GM18858 (cell line): ENCODE measurements around the gene BAG5.

Experiments used
- ATAC-seq: cut with Tn5 transposase; IDR thresholded peaks from one replicate; pipeline ENCODE4 v1.9.1; 2021; ENCODE audit not compliant: unreplicated experiment

The BAG5 gene

GRCh38 chr14:103535891-103536565 is 26.4 kb downstream of the BAG5 start:
- no peak for ATAC-seq

GRCh38 chr14:103535081-103535890 is 27.2 kb downstream of the BAG5 start:
- ATAC-seq = no peak

GRCh38 chr14:103534576-103535061 is 27.8 kb downstream of the BAG5 start:
- no peak for ATAC-seq

GRCh38 chr14:103533999-103534575 is 28.4 kb downstream of the BAG5 start:
- no peak for ATAC-seq

GRCh38 chr14:103533137-103533998 is 29.1 kb downstream of the BAG5 start:
- ATAC-seq = no peak

GRCh38 chr14:103532216-103533136 is 30.0 kb downstream of the BAG5 start:
- ATAC-seq = no peak

GRCh38 chr14:103531421-103532215 is 30.8 kb downstream of the BAG5 start:
- ATAC-seq = no peak

- ATAC-seq = no peak
Observed at GRCh38 chr14:103530831-103531230, 31.6 kb downstream of the BAG5 start.

- no peak for ATAC-seq
Observed at GRCh38 chr14:103530390-103530789, 32.1 kb downstream of the BAG5 start.

GRCh38 chr14:103529383-103530365 is 32.8 kb downstream of the BAG5 start:
- ATAC-seq = no peak

- no peak for ATAC-seq
Observed at GRCh38 chr14:103528587-103529382, 33.7 kb downstream of the BAG5 start, which contains the start of gene TRMT61A. TRMT61A (plus strand) TSS chr14:103529196; CDS start chr14:103529979, 783 bp downstream.

GRCh38 chr14:103528146-103528586 is 34.3 kb downstream of the BAG5 start:
- no peak for ATAC-seq

- ATAC-seq = peak; percentile 41
Observed at GRCh38 chr14:103527408-103528145, 34.9 kb downstream of the BAG5 start.

GRCh38 chr14:103526914-103527248 is 35.6 kb downstream of the BAG5 start:
- no peak for ATAC-seq

GRCh38 chr14:103526247-103526913 is 36.1 kb downstream of the BAG5 start:
- ATAC-seq = no peak
